Stimulated activated CD4-positive, alpha-beta T cell treated with anti-CD3 and anti-CD28 coated beads, Interleukin-15, amount 100 ng/mL, for 48 hours (primary cell): ENCODE data around the gene C19orf12.
"Not testable (repeated sequence)": the region's sequence is repeated elsewhere in the genome, so short reads cannot be mapped to it uniquely, and the experiment has no call there.

Experiments
- DNase-seq, 2 donors: peaks; one replicate each; pipeline ENCODE4 v3.0.0-alpha.2; 2020; ENCODE audit warnings: low read depth in 2 of 2

The C19orf12 gene

DNA sequence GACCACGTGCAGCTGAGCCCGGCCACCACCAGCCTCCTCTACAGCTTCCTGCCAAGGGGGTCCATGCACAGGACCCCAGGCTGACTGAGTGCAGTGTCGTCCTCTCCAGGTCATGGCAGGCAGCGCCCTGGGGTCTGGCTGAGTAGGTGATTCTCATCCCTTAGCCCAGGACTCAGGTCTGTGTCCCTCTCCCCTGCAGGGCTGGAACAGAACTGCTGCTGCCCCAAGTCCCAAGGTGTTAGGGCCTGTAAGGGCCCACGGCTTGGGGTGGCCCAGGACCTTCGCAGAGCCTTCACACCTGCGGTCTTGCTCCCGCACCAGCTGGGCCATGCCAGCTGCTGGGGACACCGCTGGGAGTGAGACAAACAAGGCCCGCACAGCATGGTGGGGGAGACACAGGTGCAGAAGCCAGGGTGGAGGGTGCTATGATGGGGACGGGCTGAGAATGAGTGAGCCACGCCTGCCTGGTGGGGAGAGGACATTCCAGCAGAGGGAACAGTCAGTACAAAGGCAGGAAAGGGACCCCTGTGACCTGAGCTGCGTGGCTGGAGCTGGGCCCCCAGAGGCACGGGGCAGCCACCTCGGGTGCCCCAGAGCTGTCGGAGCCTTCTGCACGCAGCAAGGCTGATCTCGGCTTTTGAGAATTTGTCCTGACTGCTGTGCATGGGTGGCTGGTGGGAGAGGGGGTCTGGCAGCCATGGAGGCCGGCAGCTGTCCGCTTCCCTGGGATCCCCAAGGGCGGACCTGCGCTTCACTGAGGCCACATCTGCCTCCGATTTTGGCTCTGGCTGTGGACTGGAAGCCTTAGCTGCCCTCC, 37.9 kb downstream of the C19orf12 start:
- no peak for DNase-seq

DNA sequence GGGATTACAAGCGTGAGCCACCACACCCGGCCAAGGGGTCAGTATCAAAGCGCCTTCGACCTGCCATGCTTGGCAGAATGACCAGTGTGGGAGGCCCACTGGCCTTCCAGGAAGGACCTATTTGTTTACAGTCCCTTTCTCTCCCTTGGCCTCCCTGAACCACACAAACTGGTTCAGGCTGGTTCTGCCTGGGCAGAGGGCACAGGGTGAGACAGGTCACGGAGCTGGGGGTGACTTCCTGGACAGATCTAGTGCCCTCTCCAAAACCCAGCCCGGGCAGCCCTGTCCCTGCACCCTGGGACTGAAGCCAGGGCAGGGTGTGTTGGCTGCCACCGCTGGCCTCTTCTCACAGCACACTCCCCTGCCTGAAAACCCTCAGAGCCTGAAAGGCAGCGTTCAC, 38.5 kb downstream of the C19orf12 start:
- DNase-seq: no peak

DNA sequence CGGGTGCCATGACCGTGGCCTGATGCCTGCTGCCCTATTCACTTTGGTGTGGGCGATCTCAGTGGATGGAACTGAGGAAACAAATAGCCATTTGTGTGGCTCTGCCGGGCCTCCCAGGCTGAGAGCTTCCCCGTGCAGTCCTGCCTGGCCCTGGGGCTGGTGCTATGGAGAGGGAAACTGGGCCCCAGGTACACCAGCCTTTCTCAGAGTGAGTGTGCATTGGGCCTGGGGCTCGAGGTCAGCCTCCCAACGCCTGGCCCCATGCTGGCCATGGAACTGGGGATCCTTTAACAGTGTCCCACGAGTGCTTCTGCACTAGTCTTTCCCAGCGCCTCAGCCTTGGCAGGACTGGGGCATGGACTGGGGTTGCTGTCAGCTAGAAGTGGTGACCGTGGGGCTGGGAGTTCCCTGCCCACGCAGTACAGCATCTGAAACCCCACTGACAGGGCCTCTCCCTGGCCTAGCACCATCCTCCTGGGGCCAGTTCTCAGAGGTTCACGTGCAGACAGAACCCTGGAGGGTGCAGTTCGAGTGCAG, 39.3 kb downstream of the C19orf12 start:
- DNase-seq: no peak

DNA sequence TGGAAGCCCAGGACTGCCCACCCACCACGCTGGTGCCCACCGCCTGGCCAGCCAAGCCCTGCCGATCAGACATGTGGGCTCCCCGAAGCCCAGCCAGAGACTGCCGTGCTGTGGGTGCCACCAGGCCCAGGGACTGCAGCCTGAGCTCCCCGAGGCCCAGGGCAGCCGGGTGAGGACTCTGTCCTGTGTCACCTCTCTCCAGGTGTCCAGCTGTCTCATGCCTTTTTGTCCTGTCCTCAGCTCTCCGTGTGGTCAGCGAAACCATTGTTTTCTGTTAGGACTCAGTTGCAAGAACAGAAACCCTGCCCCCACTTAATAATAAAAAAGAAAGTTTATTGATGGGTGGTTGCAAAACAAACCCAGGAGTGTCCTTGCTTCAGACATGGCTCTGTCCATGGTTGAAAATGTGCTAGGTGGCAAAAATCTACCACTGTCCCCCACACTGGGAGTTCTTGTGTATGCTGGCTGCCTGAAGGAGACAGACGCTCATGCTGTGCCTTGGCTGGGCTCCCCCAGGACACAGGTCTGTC, 39.9 kb downstream of the C19orf12 start:
- no peak for DNase-seq

DNA sequence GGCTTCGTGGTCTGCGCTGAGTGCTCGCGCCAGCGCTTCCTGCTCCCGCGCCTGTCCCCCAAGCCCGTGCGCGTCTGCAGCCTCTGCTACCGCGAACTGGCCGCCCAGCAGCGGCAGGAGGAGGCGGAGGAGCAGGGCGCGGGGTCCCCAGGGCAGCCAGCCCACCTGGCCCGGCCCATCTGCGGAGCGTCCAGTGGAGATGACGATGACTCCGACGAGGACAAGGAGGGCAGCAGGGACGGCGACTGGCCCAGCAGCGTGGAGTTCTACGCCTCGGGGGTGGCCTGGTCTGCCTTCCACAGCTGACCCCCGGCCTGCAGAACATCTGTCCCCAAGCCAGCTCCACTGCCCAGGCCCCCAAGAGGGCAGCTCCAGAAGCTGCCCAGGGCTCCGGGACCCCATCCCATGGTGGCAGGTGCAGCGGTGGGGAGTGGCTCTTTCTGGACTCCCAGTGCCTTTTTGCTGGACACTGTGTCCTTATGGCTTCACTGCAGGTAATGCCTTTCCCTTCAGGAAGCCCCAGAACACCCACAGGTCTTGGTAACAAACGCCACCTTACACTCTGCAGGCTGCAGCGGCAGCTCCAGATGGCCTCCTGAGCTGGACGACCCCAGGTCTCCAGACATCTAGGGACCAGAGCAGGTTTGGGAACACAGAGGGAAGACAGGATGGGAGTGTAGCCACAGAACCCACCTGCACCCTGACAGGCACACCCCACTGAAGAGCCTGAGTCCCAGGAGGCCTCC, 40.5 kb downstream of the C19orf12 start:
- no peak for DNase-seq

DNA sequence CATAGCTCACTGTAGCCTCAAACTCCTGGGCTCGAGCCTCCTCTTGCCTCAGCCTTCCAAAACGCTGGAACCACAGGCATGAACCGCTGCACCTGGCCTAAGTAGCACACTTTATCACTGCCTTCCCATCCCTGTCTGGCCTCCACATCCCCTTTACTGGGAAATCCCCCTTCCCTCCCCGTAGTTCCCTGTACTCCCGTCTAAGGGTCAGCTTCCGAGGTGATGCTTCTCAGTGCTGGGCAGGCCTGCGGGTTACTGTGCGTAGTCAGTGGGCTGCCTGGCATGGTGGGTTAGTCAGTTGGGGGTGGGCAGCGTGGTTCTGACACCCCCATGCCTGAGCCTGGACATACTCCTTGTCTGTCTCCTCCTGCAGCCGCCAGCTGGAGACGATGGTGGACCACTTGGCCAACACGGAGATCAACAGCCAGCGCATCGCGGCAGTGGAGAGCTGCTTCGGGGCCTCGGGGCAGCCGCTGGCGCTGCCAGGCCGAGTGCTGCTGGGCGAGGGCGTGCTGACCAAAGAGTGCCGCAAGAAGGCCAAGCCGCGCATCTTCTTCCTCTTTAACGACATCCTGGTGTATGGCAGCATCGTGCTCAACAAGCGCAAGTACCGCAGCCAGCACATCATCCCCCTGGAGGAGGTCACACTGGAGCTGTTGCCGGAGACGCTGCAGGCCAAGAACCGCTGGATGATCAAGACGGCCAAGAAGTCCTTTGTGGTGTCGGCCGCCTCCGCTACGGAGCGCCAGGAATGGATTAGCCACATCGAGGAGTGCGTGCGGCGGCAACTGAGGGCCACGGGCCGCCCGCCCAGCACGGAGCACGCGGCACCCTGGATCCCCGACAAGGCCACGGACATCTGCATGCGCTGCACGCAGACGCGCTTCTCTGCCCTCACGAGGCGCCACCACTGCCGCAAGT, 41.4 kb downstream of the C19orf12 start:
- DNase-seq: no peak

DNA sequence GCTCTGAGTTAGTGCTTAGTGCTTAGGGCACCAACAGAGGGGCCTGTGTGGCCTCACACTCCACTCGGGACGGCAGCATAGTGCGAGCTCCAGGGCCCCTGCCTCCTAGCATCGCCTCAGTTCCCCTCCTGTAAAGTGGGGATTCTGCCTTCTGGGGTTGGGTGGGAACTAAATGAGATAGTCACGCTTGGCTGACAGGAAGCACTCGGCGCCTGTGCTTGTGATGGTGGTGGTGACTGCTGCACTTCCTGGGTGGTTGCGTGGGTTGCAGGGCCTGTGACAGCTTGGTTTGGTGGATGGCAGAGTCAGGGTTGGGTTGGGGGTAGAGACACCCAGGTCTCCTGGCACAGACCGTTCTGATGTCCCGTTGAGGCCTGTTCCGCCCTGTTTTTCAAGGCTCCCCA, 42.1 kb downstream of the C19orf12 start:
- peak; percentile 78 to 82 for DNase-seq

DNA sequence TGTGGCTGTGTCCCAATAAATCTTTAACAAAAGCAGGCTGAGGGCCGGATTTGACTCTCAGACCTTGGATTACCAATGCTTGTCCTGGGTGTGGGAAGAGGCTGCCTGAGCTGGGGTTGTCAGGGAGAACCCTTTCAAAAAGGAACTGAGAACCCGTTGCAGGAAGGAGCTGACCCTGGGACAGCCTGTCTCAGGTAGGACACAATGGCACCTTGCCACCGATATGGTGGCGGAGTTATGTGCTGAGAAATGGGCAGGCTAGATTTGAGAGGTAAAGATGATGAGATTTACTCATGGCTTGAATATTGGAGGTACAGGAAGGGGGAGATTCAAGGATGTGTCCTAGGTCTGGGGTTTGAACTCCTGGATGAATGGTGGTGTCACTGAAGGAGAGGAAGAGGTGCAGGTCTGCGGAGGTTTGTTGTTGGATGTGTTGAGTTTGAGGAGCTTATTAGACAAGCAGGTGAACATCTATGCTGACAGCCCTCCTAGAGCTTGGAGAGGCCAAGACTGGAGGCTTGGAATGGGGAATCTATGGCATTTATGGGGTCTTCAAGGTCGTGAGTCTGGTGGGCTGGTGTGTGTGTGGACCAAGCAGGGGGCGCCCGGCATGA, 42.6 kb downstream of the C19orf12 start:
- no peak for DNase-seq

DNA sequence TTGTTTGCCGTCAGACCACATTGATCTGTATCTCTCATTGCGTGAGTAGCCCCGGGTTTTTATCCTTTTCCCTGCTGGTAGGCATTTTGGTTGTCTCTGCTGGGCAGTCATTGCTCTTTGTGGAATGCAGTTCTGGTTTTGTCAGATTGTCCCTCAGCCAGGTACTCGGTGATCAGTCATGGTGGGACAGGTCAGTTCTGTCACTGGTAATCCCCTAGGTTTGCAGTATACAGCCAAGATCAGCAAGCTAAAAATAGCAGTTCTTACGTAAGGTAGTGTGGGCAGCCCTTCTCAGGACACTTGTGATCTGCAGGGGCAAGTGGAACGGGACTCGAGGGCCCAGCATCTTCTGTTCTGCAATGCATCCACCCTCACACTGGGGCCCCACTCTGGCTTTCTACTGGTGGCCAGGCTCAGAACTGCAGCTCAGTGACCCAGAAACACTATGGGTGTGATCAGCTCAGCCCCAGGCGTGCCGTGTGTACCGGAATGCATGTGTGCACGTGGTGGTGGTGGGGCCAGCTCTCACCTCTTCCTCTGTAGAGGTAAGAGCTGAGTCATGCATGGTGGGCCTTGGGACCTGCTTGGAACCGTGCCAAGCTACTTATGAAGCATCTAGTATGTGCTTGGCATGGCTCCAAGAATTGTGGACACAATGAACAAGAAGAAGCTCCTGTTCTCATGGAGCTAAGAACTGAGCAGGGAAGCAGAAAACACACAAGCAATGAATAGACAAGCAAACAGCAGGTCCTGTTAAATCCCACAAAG, 43.5 kb downstream of the C19orf12 start:
- peak; percentile 82 to 92 for DNase-seq

DNA sequence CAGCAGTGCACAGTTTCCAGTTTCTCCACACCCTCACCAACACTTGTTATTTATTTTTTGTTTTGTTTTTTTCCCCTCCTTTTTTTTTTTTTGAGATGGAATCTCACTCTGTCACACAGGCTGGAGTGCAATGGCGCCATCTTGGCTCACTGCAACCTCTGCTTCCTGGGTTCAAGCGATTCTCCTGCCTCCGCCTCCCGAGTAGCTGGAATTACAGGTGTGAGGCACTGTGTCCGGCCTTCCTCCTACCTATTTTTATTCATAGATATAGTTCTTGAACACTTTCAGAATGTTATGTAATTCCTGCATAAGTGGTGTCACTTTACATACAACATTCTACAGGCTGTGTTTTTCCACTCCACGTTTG, 44.1 kb downstream of the C19orf12 start:
- not testable (repeated sequence) for DNase-seq

DNA sequence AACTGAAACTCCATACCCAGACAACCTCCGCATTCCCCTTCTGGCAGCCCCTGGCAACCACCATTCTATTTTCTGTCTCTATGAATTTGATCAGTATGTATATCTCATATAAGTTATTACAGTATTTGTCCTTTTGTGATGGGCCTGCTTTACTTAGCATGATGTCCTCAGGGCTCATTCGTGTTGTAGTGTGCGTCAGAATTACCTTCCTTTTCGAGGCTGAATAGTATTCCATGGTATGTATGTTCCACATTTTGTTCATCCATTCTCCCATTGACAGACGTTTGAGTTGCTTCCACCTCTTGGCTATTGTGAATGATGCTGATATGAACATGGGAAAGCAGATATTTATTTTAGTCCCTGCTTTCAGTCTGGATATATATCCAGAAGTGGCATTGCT, 44.8 kb downstream of the C19orf12 start:
- no peak for DNase-seq

DNA sequence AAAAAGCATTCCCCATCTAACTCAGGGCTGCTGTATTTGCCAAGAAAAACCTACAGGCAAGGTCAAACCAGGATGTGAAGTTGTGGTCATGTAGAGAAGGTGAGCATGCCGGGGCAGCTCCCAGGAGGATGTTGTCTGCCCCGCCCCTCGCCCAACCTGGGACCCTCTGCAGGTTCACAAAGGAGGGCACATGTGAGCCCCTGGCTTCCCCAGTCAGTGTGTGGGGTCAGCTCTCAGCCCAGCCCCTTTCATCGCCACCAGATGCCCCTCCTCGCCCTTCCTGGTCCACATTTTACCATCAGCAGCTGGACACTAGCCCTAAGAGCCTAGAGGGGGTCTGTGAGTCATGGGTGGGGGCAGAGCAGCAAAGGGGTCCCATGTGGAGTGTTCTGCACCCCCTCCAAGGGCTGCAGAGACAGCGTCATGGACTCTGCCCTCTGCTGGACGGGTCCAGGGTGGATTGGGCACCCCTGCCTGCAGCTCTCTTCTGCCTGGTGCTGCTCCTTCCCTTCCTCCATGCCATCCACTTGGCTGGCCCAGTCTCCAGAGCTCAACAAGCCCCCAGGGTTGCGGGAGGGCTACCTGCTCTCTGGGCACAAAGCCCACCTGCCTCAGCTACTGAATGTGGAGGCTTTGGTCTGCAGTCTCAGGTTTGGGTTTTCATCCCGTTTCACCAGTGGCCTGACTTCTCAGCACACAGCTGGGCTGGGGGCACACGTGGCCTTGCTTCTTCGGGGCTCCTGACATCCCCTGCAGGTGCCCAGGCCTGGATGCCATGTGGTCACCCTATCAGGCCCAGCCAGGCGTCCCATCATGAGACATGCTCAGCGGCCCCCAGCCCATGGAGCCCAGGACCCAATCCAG, 46.1 kb downstream of the C19orf12 start:
- no peak for DNase-seq

DNA sequence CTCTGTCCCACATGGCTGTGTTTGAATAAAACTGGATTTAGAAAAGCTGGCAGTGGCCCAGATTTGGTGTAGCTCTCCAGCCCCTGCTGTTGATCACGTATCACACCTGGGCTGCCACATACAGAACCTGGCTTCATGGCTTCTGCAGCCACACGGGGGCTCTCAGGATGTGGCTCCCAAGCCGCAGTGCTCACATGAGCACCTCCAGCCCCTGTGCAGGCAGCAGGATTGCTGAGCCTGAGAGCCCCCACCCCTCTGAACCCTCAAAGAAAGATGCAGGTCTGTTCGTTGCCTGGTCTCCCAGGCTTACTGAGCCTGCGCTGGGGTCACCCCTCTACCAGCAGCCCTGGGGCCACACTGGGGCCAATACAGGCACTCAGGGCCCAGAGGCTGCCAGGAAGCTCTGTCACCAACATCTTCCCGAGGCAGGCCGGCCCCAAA, 47.1 kb downstream of the C19orf12 start:
- no peak for DNase-seq

DNA sequence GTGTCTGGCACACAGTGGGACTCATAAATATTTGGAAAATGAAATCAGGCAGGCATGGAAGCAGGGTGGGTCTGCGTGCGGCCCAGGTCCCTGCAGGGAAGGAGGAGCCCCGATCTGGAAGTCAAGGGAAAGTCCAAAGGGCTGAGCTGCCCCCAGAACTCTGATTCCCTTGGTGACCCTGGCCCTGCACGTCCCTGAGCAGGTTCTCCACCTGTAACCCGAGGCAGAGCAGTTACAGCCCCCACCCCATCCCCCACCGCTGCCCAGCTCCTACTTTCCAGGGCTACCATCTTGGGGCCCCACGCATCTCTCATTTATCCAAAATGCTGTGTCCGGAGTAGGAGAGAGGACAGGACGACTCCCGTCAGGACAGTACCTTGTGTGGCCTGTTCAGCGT, 47.7 kb downstream of the C19orf12 start:
- DNase-seq: no peak

DNA sequence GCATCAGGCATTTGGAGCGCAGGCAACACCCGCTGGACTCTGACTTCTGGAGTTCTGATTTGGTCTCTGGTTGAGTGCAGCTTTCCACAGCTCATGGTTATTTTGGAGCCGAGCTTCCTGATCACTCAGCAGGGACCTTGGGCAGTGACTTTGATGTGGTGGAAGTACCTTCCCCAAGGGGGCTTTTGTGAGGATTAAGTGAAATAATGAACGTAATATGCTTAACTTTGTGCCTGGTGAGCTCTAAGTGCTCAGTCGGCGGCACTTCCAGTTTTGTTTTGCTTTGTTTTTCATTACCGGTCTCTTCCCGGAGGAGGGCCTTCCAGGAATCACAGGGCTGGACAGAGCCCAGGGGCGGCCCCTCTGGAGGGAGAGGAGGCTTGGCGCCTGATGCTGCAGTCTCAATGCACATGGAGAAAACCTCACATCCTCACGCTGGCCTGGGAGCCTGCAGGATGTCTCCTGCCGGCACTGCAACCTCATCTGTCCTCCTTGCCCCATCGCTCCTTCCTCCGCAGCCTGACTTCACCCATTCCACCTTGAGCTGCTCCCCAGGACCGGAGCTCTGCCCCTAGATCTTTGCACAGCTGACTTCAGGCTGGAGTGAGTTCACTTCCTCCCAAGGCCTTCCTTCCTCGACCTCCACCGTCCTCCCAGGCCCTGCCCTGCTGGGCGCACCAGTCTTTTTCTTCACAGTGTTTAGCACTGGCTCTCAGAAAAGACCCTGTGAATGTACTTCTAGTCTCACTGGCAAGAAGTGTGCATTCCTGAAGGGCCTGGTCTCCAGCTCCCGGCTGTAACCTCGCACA, 48.3 kb downstream of the C19orf12 start:
- no peak for DNase-seq

DNA sequence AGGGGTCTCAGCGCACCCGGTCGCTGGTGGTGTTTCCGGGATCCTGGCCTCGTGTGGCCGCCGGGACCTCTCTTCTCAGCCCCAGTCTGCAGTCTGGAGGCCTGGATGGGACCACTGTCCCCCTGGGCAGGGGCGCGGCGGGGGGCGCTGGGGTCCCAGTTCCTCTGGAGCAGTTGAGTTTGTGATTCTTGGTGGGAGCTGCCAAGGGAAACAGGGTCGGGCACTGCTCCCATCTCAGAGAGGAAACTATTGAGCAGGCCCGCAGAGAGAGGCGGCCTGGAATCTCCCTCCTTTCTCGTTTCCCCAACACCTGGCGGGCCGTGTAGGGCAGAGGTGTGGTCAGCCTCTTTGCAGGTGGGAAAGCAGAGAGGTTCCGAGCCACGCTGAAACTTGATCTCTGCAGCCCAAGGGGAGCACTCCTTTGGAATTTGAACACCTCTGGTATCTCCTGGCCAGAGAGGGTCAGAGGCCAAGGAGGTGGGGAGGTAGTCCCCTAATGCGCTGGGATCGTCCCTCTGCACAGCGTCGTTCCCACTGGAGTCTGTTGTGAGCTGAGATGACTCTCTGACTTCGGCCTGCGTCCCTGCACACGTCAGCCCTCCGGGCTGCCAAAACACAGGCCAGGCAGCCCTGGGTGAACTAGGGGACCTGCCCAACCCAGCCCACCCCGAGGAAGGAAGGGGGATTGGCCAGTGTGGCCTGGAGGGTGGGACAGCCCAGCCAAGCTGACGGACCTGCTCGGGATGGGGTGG, 49.1 kb downstream of the C19orf12 start:
- DNase-seq: no peak

DNA sequence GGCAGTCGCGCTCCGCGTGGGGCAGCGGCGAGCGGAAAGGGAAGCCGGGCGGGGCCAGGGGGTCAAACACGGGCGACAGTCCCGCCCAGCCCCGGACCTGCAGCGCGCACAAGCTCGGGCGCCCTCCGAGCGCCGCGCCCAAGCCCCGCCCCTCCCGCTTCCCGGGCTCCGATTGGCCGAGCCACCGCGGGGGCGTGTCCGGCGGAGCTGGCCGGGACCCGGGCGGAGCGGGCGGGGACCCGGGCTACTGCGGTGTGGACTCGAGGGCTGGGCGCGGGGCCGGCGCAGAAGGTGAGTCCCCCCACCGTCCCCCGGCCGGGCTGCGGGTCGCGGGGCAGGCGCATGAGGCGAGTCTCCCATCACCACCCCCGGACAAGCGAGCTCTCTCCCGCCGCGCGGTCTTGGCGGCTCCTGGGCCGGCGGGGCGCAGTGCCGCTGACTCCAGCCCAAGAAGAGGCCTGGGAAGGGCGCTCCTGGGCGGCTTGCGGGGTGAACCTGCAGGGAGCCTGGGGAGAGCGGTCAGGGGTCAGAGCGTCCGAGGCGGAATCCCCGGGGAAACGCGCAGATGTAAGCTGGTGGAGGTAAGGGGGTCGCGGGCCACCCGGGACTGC, 49.7 kb downstream of the C19orf12 start, which contains the start of gene PLEKHF1:
TSS of gene PLEKHF1 (plus strand) at position 247 of the 611 bp plus-strand sequence. CDS start 8,379 bp downstream, outside the sequence.
- DNase-seq: peak; percentile 66 to 78
